Nephron (organoid): Measurements from ENCODE around the gene PHF1.
A peak's percentile ranks its signal among the peaks of the same experiment; 100 is the strongest.

Experiments used
- H3K27ac Mint-ChIP-seq, 3 experiments: 2 replicates each; pipeline ENCODE4 v1.8.0; 2020; ENCODE audit warnings: mixed read lengths in 3 of 3, mild to moderate bottlenecking in 2 of 3, moderate library complexity in 1 of 3
- H3K27me3 Mint-ChIP-seq: 2 replicates; pipeline ENCODE4 v1.8.0; 2021; ENCODE audit warnings: low read depth, mild to moderate bottlenecking, moderate library complexity, mixed read lengths
- H3K36me3 Mint-ChIP-seq: 2 replicates; pipeline ENCODE4 v1.8.0; 2020; ENCODE audit warnings: low read depth, mixed read lengths
- H3K4me1 Mint-ChIP-seq: 2 replicates; pipeline ENCODE4 v1.8.0; 2020; ENCODE audit warnings: mixed read lengths
- H3K4me3 Mint-ChIP-seq, 3 experiments: 2 replicates each; pipeline ENCODE4 v1.8.0; 2020; ENCODE audit warnings: mild to moderate bottlenecking in 3 of 3, mixed read lengths in 3 of 3, moderate library complexity in 2 of 3
- H3K9me3 Mint-ChIP-seq: 2 replicates; pipeline ENCODE4 v1.8.0; 2020; ENCODE audit warnings: mixed read lengths
- CTCF ChIP-seq, 3 experiments: fragments of 200-600 bp; sonication (generic); IDR thresholded peaks; one replicate each; pipeline ENCODE4 v1.5.0; 2021; ENCODE audit warnings: antibody characterized with exemption in 3 of 3; ENCODE audit not compliant: unreplicated experiment in 3 of 3

Gene PHF1

GRCh38 chr6:33383427-33384185 is 27.2 kb upstream of the PHF1 start:
- H3K4me3 Mint-ChIP-seq, result no peak overlapping the region
- H3K27ac Mint-ChIP-seq, result no peak overlapping the region
- no peak for TF ChIP-seq CTCF (IDR thresholded peaks at IDR 0.05; ENCODE audit: unreplicated experiment in 3 of 3)
- H3K36me3 Mint-ChIP-seq, result no peaks in the 10 kb centered on the region
- H3K27me3 Mint-ChIP-seq, result no peaks in the 10 kb centered on the region
- H3K9me3 Mint-ChIP-seq, result no peaks in the 10 kb centered on the region
- H3K4me1 Mint-ChIP-seq, result no peaks in the 10 kb centered on the region

GRCh38 chr6:33384581-33385020 is 26.2 kb upstream of the PHF1 start:
- peak overlapping the region in 2 of 3 experiments; percentile 23 to 33 for H3K27ac Mint-ChIP-seq
- peak; percentile 35 to 46 (median 40) for TF ChIP-seq CTCF (IDR thresholded peaks at IDR 0.05; ENCODE audit: unreplicated experiment in 3 of 3)
- H3K4me3 Mint-ChIP-seq, result no peak overlapping the region
- no peaks in the 10 kb centered on the region for H3K9me3 Mint-ChIP-seq
- no peaks in the 10 kb centered on the region for H3K36me3 Mint-ChIP-seq
- H3K4me1 Mint-ChIP-seq, result no peaks in the 10 kb centered on the region
- no peaks in the 10 kb centered on the region for H3K27me3 Mint-ChIP-seq

- no peak overlapping the region for H3K4me3 Mint-ChIP-seq
- H3K27ac Mint-ChIP-seq, result peak overlapping the region in 2 of 3 experiments; percentile 40 to 96
- TF ChIP-seq CTCF (IDR thresholded peaks at IDR 0.05; ENCODE audit: unreplicated experiment in 3 of 3), result no peak
- peaks cover 24% of the 10 kb centered on the region for H3K4me1 Mint-ChIP-seq
- H3K9me3 Mint-ChIP-seq, result no peaks in the 10 kb centered on the region
- no peaks in the 10 kb centered on the region for H3K27me3 Mint-ChIP-seq
- H3K36me3 Mint-ChIP-seq, result peaks cover under 1% of the 10 kb centered on the region
Measured at GRCh38 chr6:33390173-33390572, 20.6 kb upstream of the PHF1 start.

- TF ChIP-seq CTCF (IDR thresholded peaks at IDR 0.05; ENCODE audit: unreplicated experiment in 3 of 3), result no peak
- peaks cover 28% of the 10 kb centered on the region for H3K4me1 Mint-ChIP-seq
- H3K27me3 Mint-ChIP-seq, result no peaks in the 10 kb centered on the region
- H3K4me3 Mint-ChIP-seq, result peak overlapping the region; percentile 91 to 95 (median 94)
- peaks cover 4% of the 10 kb centered on the region for H3K36me3 Mint-ChIP-seq
- H3K27ac Mint-ChIP-seq, result peak overlapping the region; percentile 91 to 96 (median 94)
- H3K9me3 Mint-ChIP-seq, result no peaks in the 10 kb centered on the region
Measured at GRCh38 chr6:33390767-33391277, 20.0 kb upstream of the PHF1 start.

GRCh38 chr6:33391278-33391921 is 19.4 kb upstream of the PHF1 start, which contains the start of gene KIFC1:
TSS of gene KIFC1 (plus strand) at chr6:33391823. CDS start at chr6:33391986, 163 bp downstream.
- Mint-ChIP-seq H3K27me3 (no peaks in the 10 kb centered on the region), H3K4me1 (peaks cover 28% of the 10 kb centered on the region), H3K9me3 (no peaks in the 10 kb centered on the region), H3K4me3 (peak within 1 kb of the TSS; percentile 91 to 95 (median 94)), H3K27ac (peak within 1 kb of the TSS; percentile 91 to 96 (median 94)), H3K36me3 (peaks cover 4% of the 10 kb centered on the region)
- TF ChIP-seq CTCF (IDR thresholded peaks at IDR 0.05; ENCODE audit: unreplicated experiment in 3 of 3), result peak; percentile 97 to 99 (median 98)
